Left renal cortex interstitium (tissue), 4 donors: Measurements from ENCODE around the gene MS4A6A. TPM values are rescaled to one million over a fixed set of nuclear protein-coding genes. Genes with fewer than 3 reads are reported as not detected.
"Not testable (repeated sequence)": the region's sequence is repeated elsewhere in the genome, so short reads cannot be mapped to it uniquely, and the experiment has no call there.

Experiments
- DNase-seq, 4 donors: peaks; one replicate each; pipeline ENCODE4 v3.0.0-alpha.2; 2013; ENCODE audit warnings: low read depth in 4 of 4, low spot score in 2 of 4, missing footprints in 1 of 4
- polyA plus RNA-seq, 4 donors: library from polyadenylated mRNA; unstranded; fragments of 120-200 nt; gene quantifications; one replicate each; pipeline ENCODE4 v1.2.1, GENCODE V29; 2013; ENCODE audit not compliant: insufficient read length in 4 of 4

The MS4A6A gene
- polyA plus RNA-seq, 4 donors = 10.8 to 20.2 (median 15.0) TPM

DNA sequence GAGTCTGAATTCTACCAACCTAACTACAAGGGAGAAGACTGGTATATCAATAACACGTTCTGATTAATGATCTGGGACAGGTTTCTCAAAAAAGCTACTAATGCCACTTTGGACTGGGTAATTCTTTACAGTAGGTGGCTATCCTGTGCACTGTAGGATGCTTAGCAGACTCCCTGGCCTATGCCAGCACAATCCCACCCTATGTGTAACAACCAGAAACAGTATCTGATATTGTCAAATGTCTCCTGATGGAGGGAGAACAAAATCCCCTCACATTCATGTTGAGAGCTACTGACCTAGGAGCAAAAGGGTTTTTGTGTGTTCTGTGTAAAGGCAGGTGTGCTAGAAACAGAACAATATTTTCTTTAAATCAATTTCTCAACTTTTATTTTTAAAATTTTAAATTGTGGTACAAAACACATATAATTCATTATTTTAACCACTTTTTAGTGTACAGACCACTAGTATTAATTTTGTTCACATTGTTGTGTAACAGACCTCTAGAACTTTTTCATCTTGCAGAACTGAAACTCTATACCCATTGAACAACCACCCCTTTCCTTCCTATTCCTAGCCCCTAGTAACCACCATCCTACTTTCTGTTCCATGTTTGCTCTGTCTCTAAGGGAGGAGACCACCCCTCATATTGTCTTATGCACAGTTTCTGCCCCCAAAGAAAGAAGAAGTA lies 2.1 kb upstream of the MS4A6A start:
- DNase-seq = no peak

DNA sequence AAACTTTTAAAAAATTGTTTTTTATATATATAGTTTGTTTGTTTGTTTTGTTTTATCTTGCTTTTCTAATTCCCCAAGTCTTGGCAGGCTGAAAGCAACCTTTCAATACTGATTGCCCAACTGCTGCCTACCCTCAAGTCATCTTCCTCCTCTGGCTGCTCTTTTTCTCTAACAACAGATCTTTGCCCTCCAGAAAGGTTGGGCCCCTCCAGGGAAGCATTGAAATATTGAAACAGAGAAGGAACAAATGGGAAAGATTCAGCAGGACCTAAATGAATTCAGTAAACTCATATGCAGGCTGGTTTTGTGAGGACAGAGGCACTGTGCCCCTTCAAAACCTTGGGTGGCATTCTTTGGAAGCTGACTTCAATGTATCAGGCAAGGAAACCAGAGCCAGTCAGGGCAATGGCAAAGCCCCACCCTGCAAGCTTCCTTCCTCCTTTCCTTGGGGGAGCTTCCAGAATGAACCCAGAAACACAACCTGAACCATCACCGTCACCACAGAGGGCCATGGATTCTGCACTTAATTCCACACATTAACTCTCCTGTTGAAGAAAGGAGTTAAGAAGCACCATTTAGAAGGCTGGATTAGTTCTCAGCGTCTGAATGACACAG lies 815 bp upstream of the MS4A6A start:
- DNase-seq = no peak

DNA sequence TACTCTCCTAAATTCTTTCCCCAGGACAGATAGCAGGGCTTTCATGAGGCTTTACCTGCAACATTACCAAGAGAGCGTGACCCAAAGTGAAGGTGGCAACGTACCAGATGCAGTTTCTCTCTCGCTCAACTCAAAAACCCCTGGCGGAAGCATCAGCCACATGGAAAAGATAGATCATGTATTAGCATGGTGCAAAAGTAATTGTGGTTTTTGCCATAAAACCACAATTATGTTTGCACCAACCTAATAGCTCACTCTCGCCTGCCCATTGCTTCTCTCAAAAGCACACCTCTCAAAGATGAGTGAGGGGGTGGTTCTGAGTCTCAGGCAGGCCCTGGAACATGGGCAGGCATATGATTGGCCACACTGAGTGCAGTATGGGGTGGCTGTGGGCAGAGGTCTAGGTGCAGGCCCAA lies 7.0 kb downstream of the MS4A6A start:
- DNase-seq = no peak

- no peak for DNase-seq
Observed at GRCh38 chr11:60172011-60172410, 10.9 kb downstream of the MS4A6A start.

- no peak for DNase-seq
Observed at GRCh38 chr11:60170566-60170965, 12.3 kb downstream of the MS4A6A start.

- DNase-seq = no peak
Observed at GRCh38 chr11:60169264-60169915, 13.5 kb downstream of the MS4A6A start.

GRCh38 chr11:60168306-60168705 lies 14.6 kb downstream of the MS4A6A start:
- no peak for DNase-seq

DNA sequence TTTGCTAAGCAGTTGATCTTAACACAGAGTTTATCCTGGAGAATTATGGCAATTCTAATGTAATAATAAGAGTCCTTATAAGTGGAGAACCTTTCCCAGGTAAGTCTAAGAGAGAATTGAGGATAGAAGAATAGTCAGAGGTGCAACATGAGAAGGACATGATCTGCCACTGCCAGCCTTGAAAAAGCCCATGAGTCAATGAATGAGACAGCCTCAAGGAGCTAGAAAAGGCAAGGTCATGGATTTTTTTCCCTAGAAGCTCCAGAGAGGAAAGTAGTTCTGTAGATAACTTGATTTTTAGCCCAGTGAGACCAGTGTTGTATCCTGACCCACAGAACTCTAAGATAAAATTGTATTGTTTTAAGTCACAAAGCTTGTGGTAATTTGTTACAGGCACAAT lies 16.9 kb downstream of the MS4A6A start:
- DNase-seq = no peak

GRCh38 chr11:60165538-60165937 lies 17.3 kb downstream of the MS4A6A start:
- no peak for DNase-seq

GRCh38 chr11:60164550-60165075 lies 18.3 kb downstream of the MS4A6A start:
- DNase-seq = no peak

- no peak for DNase-seq
Observed at GRCh38 chr11:60161766-60162165, 21.1 kb downstream of the MS4A6A start.

DNA sequence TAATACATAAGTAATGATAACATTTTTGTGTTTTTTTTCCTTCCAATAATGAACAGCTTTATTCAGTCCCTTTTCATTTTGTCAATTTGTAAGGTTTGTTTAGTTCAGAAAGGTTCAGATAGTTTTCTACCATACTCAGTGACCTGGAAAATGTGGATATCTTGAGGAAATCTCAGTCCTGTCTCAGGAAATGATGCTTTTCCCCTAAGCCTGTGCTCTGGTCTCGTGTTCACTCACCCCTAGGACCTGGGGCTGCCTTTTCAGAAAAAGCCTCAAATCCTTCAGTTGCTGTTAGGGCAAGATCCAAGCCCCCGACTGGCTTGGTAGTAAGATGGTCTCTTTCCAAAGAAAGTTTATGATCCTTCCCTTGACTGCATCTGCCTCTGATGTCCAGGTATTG lies 21.8 kb downstream of the MS4A6A start:
- DNase-seq = no peak

GRCh38 chr11:60159868-60160267 lies 23.0 kb downstream of the MS4A6A start:
- DNase-seq = no peak

DNA sequence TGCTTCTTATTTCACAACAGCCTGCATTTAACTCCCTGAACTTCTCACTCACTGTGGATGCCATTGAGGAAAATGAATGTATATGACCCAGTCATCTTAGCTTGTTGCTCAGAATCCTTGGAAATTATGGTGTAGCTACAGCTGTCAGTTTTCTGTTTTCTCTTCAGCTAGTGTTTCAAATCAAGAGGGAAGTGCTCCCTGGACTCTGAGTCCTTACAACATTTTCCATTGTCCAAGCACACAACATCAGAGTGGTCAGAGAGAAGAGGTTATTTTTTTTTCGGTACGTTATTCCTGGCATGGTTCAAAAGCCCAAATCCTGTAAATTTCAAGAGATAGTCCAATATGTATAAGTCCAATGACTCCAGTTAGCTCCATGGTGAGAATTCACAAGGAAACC lies 23.6 kb downstream of the MS4A6A start:
- no peak for DNase-seq

DNA sequence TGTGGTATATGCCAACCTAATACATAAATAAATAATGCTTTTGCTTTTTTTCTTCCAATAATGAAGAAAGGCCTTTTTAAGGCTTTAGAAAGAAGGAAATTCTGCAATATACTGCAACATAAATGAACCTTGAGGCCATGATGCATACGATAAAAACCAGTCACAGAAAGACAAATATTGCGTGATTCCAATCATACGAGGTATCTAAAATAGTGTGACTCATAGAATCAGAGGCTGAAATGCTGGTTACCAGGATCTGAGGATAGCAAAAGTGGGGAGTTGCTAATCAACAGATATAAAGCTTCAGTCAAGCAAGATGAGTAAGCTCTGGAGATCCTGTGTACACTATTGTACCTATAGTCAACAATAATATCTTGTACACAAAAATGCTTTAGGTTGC lies 24.2 kb downstream of the MS4A6A start:
- no peak for DNase-seq

- DNase-seq = no peak
Observed at GRCh38 chr11:60155931-60156330, 27.0 kb downstream of the MS4A6A start.

DNA sequence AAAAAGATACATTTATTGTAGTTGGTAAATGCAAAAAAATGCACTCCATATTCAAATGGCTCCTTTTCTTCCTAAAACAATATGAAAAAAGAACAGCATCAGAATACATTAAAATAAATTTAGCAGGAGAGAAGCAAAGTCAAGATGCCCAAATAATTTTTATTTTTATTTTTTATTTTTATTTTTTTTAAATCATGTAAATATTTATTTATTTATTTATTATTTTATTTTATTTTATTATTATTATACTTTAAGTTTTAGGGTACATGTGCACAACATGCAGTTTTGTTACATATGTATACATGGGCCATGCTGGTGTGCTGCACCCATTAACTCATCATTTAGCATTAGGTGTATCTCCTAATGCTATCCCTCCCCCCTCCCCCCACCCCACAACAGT lies 30.2 kb downstream of the MS4A6A start:
- DNase-seq = not testable (repeated sequence)

- DNase-seq = no peak
Observed at GRCh38 chr11:60150279-60150678, 32.6 kb downstream of the MS4A6A start.

DNA sequence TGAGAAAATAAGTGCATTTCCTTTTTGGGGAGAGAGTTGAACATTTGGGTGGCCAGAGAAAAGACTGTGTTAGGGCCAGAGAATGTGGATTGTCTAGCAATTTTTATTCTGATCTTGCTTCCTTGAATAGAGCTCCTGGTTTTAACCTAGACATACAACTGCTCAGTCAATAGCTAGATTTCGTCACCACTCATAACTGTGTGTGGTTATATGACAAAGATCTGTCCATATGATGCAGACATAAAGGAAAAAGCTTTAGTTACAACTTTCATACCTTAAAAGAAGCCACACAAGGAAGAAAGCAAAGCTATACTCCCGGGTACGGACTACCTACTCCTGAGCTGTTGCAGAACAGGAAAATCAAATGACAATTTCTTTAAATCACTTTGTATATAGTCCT lies 37.2 kb downstream of the MS4A6A start:
- DNase-seq = no peak

DNA sequence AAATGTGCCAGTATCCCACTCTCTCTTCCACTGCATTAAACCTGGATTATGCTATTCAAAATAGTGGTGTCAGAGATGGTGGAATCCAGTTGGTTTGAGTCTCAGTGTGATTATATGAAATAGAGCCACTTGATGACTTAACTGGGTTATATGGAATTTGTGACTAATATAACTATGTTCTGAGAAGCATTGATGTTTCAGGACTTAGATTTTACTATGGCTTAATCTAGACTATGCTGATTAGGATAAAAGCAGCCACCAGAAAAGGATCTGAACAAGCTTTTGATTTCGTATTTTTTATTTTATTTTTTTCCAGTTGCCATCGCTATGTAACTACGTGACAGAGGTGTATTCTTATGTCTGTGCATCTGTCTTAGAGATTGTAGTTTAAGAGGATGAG lies 39.1 kb downstream of the MS4A6A start:
- no peak for DNase-seq

DNA sequence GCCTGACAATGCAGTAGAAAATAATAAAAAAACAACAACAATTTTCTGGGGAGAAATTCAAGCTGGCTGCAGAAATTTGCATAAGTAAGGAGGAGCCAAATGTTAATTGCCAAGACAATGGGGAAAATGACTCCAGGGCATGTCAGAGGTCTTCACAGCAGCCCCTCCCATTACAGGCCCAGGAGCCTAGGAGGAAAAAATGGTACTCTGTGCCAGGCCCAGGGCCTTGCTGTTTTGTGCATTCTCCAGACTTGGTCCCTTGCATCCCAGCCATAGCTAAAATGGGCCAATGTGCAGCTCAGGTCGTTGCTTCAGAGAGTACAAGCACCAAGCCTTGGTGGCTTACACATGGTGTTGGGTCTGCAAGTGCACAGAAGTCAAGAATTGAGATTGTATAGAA lies 49.0 kb downstream of the MS4A6A start:
- no peak for DNase-seq

DNA sequence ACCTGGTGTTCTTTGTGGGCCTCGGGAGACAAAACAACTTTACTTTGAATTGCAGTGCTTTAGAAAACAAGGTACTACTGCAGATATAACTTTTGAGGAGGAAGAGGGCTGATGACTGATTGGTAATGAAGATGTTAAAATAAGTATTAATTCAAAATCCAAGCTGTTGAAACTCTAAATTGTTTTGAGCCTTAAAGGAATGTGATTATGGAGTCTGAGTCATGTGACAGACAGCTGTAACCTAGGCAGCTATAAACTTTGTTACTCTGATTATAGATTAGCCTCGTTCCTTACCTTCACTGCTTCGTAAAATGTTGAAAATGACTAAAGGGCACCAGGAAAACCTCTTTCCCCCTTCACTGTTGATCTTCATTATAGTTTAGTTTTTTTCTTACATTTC lies 51.0 kb downstream of the MS4A6A start:
- no peak for DNase-seq
